NCI-H2196 (cell line): ENCODE measurements around the gene SH2D1A.

Source experiments
- DNase-seq: peaks from one replicate; lab custom pipeline; 2025; ENCODE audit not compliant: unreplicated experiment; lab: John Stamatoyannopoulos, UW

Gene SH2D1A

DNA sequence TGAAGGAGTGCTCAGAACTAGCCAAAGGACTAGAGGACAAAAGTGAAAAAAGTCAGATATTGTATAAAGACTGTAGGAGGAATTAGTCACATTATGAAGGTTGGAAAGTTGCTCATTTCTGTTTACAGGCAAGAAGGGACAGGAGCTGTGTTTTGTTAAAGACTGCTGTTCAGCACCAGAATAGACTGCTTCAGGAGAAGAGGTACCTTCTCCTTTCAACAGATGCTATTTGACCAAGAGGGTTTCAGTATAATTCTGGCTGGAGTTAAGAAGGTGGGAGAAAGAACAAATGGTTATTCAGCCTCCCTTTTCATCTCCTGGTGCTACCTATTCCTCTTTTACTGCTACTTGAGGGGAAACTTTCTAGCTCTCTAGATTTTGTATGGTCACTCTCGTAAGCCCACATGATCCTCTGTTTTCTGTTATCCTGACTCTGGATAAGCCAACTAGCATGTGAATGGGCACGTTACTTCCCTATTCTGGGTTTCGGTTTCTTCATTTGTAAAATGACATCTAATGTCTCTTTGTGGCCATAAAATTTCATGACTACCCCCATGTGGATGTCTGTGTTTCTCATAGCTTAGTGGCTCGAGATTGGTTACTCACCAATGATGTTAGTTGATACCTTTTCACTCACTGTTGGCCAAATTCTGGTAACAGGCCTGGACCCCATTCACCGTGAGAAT lies 68.9 kb downstream of the SH2D1A start:
- DNase-seq: no peak

DNA sequence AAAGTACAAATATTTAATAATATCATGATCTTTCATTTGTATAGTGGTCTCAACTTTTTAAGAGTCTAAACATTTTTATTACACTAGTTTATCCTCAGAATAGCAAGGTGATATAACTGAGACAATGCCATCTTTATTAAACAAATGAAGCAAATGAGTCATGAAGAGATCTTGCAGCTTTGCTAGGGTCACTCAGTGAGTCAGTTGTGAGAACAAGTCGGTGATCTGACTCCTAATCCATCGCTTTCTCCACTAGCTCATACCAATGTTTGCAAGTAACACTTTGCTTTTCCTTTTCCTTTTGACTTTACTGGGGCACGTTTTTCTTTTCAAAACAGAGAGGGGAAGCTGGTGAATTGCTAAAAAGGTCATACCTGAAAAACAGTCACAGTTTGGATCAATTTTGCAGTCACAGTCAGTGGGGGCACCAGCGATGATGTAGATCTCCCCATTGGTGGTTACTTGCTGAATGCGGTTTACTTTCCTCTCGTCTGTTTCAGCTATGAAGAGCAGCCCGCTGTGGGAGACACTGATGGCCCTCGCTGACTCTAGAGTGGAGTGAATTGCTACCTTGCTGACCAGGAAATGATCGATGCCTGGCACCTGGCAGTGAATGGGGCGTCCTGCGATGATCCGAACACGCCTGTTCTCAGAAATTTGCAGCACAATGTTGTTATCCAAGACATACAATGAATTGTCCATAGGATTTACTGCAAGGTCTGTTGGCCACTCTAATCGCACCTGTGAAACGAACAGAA lies 75.7 kb downstream of the SH2D1A start:
- DNase-seq: no peak
